HG03039 (cell line): ENCODE measurements around the gene KAZN.
"Not testable (repeated sequence)": the region's sequence is repeated elsewhere in the genome, so short reads cannot be mapped to it uniquely, and the experiment has no call there.

Experiments
- ATAC-seq: cut with Tn5 transposase; IDR thresholded peaks from one replicate; pipeline ENCODE4 v1.9.1; 2021; ENCODE audit warnings: mild to moderate bottlenecking, moderate library complexity; ENCODE audit not compliant: unreplicated experiment

KAZN gene

DNA sequence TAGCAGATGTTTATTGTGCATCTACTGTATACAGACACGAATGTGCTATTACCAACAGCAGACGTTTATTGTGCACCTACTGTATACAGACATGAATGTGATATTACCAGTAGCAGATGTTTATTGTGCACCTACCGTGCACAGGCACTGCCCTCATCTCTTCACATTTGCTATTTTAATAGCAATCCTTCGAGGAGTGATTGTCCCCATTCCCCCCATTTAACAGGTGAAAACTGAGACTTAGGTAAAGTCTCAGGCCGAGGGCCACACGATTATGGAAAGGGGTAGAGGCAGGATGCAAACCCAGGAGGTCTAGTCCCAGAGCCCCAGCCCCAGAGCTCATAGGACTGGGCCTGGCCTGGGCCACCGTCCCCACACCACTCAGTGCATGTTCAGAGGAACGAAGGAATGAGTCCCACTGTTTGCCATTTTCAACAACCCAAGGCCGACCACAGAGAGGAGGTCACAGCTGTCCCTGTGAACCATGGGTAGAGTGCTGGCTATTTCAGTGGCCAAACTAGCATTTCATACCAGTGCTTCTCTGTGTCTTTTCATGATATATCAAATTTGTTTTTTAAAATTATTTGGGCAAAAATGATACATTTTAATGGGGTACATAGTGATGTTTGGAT, 440.6 kb downstream of the KAZN start:
- no peak for ATAC-seq

- ATAC-seq: no peak
Observed at GRCh38 chr1:15039901-15040300, 441.4 kb downstream of the KAZN start.

DNA sequence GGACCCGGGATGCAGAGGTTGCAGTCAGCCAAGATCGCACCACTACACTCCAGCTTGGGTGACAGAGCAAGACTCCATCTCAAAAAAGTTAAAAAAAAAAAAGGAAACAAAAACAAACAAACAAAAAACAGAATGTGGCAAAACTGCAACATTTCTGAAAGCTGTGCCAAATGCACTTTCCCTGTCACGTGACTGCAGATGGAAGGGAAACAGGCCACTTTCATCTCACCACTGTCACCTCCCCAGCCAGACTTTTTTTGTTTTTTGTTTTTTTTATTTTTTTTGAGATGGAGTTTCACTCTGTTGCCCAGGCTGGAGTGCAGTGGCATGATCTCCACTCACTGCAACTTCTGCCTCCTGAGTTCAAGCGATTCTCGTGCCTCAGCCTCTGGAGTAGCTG, 442.2 kb downstream of the KAZN start:
- not testable (repeated sequence) for ATAC-seq

- ATAC-seq: no peak
Observed at GRCh38 chr1:15042866-15043265, 444.4 kb downstream of the KAZN start.

- no peak for ATAC-seq
Observed at GRCh38 chr1:15043934-15044333, 445.4 kb downstream of the KAZN start.

GRCh38 chr1:15045123-15045522, 446.6 kb downstream of the KAZN start:
- ATAC-seq: no peak

- ATAC-seq: no peak
Observed at GRCh38 chr1:15046487-15047165, 448.1 kb downstream of the KAZN start.

DNA sequence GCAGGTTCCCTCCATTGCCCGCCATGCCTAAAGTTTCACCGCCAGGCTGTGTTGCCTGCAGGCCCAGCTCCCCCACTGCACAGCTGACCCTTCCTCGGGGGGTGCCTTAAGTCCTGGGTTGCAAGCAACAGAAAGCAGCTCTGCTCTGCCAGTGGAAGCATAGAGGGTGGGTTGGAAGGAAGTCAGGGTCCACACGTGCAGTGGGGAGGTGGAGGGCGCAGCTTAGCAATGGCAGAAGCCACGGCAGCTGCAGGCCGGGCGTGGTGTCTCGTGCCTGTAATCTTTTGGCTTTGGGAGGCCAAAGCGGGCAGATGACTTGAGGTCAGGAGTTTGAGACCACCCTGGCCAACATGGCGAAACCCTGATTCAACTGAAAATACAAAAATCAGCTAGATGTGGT, 448.8 kb downstream of the KAZN start:
- no peak for ATAC-seq

DNA sequence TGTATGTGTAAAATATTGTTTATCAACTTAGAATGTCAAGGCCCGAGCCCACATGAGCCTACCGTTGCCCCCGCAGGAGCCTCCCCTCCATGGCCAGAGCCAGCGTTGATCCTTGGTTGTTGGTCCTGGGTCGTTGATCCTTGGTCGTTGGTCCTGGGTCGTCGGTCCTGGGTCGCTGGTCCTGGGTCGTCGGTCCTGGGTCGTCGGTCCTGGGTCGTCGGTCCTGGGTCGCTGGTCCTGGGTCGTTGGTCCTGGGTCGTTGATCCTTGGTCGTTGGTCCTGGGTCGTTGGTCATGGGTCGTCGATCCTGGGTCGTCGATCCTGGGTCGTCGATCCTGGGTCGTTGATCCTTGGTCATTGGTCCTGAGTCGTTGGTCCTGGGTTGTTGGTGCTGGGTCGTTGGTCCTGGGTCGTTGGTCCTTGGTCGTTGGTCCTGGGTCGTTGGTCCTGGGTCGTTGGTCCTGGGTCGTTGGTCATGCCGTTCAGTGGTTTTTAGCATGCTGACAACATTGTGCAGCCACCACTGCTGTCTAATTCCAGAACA, 450.0 kb downstream of the KAZN start:
- ATAC-seq: no peak

DNA sequence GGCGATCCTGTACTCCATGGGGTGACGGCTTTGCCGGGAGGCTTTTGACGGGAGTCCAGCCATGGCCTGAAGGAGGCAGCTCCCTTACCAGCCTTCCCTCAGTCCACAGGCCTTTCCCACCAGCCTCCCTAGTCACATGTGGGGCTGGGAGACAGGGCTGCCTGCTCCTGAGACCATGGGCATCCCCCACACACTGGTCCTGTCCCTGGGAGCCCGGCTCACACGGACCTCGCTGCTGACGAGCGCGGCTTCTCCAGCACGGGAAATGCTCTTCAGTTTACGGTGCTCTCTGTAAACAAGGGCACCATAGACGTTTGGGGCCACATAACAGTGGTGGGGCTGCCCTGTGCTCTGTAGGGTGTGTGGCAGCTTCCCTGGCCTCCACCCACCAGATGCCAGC, 450.6 kb downstream of the KAZN start:
- ATAC-seq: no peak

DNA sequence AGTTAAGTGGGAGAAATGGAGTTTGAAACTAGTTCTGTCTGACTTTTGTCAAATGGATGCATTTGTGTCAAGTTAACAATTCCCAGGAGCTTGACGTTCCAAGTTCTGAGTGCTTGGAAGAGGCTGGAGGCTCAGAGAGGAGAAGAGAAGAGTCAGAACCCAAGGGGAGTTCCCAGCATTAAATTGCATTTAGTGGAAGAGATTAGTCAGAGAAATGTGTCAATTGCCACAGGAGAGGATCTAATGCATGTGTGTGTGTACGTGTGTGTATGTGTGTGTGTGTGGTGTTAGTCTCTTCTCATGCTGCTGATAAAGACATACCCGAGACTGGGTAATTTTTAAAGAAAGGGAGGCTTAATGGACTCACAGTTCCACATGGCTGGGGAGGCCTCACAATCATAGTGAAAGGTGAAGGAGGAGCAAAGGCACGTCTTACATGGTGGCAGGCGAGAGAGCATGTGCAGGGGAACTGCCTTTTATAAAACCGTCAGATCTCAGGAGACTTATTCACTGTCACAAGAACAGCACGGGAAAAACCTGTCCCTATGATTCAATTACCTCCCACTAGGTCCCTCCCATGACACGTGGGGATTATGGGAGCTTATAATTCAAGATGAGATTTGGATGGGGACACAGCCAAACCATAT, 453.5 kb downstream of the KAZN start:
- no peak for ATAC-seq

GRCh38 chr1:15053153-15053552, 454.7 kb downstream of the KAZN start:
- no peak for ATAC-seq

DNA sequence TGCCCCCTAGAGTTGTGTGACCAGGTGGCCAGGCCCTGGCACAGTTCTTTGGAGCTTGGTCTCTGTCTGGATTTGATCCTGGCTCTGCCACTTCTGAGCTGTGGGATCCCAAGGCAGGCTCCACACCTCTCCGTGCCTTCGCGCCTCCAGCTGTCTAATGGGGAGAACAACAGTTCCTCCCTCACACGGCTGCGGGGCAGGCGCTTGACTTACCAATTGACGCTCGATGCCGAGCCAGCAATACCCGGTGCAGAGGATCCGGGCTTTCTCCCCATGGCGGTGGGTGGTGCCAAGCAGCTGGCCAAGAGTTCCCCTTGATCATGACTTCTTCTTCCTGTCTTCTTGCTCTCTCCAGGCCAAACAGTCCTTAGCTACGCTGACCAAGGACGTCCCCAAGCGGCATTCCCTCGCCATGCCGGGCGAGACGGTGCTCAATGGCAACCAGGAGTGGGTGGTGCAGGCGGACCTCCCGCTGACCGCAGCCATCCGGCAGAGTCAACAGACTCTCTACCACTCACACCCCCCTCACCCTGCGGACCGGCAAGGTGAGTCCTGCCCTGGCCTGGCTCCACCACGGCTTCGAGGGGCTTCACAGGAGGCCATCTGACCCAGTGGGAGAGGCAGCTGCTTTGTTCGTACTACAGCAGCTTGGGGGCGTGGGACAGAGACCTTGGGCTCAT, 457.4 kb downstream of the KAZN start:
- no peak for ATAC-seq

DNA sequence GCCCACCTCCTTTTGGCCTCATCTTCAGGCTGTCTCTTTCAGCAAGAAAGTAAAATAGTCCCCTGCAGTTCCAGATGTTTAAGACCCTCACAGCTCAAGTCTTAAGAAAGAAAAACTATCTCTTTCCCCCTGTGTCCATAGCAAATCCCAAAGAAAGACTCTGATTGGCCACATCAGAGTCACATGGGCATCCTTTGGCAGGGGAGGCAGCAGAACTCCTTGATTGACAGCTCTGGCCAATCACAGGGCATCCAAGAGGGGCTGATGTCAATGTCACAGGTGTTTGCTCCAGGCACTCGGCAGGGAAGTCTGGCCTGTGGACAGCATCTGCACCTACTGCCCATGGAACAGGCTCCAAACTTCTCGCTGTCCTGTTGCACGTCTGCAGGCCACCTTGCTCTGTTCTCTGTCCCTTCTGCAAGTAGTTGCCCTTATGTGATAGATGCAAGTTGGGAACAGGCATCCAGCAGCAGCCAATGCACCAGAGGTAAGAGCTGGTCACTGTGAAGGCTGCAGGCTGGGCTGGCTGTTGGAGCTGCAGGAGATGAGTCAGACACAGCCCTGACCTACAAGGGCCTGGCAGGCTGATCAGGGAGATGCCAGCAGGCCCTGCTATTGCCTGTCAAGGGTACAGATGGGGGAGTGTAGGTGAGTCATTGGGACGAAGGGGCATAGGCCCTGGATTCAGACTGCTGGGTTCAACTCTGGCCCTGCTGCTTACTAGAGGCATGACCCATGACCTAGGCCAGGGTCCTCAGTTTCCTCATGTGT, 458.2 kb downstream of the KAZN start:
- no peak for ATAC-seq

GRCh38 chr1:15057834-15058233, 459.3 kb downstream of the KAZN start:
- no peak for ATAC-seq

DNA sequence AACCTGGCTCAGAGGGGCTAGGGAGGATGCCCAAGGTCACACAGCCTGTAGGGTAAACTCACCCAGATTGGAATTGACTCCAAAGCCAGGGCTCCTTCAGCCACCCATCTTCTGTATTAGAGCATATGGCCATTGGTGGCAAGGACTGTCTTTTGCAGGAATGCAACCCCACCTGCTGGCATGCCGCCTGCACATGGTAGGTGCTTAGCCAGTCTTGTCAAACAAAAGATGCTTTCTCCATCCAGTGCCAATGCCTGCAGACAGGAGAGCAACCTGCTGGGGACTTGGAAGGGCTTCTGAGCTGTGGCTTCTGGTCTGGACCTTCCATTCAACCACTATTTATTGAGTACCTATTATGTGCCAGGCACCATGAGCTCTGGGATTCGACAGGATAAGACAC, 459.8 kb downstream of the KAZN start:
- no peak for ATAC-seq

DNA sequence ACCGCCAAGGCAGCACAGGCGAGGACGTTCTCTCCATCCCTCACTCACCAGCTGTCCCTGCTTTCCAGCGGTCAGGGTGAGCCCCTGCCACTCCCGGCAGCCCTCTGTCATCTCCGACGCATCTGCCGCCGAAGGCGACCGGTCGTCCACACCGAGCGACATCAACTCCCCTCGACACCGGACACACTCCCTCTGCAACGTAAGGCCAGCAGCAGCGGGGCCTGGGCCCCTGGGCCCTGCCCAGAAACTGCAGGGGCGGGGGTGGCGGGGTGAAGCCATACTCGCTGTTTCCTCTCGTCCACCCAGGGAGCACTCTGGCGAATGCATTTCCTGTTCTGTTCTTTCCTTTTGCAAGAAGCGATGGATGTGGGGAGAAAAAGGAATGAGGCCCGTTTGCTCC, 461.6 kb downstream of the KAZN start:
- ATAC-seq: no peak

DNA sequence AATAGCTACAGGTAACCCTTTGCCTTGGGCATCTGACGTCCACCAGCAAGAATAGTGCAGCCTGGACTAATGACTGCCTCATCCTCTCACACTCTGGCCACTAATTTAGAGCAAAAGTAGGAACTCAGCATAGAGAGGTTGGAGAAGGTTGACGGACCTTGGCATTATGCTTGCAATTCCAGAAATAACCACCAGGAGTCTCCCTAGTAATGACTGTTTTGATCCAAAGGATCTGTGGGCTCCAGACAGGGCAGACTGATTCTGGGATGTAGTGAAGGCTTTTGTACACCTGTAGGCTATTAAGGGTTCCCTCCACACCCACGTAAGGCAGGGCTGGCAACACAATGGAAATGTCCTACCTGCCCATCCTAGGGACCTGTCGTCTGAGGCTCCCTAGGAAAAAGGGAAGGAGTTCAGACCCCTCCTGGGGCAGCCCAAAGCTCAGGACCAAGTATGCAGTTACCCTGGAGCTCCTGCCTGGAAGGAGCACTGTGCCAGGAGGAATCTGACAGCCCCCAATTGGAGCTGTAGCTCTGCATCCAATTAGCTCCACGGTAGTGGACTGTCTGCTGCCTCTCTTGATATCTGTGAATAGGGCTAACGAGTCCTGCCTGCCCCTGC, 464.1 kb downstream of the KAZN start:
- ATAC-seq: no peak

GRCh38 chr1:15063346-15063745, 464.9 kb downstream of the KAZN start:
- no peak for ATAC-seq

DNA sequence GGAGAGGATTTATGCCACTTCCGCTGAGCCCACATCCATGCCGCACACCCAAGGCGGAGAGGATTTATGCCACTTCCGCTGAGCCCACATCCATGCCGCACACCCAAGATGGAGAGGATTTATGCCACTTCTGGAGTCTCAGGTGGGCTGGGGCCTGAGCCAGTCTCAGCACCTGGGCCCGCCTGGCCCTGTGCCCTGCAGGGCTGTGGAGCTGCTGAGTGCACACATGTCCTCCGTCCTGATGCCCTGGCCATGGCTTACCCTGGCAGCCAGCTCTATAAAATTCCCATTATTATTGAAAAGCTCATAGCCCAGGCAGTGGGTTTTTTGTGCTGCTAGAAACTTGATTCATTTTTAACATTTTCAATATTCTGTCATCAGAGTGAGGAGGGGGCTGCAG, 465.3 kb downstream of the KAZN start:
- no peak for ATAC-seq
